Erythroblast (primary cell): ENCODE data around the gene PCDHGB6.
"Not testable (repeated sequence)": the region's sequence is repeated elsewhere in the genome, so short reads cannot be mapped to it uniquely, and the experiment has no call there.

ENCODE experiments used
- GATA1 ChIP-seq: IDR thresholded peaks from 2 replicates; pipeline ENCODE4 v1.6.1; 2011; ENCODE audit warnings: low read depth, mild to moderate bottlenecking, control low read depth, low read length, moderate library complexity
- POLR2A ChIP-seq: IDR thresholded peaks from 2 replicates; pipeline ENCODE4 v1.6.1; 2011; ENCODE audit warnings: mild to moderate bottlenecking, low read length

GRCh38 chr5:141394401-141395187, 13.2 kb upstream of the PCDHGB6 start:
- TF ChIP-seq POLR2A, GATA1: not testable (repeated sequence)
